ENCODE results near the gene MAGI2.
"Not testable (repeated sequence)": the region's sequence is repeated elsewhere in the genome, so short reads cannot be mapped to it uniquely, and the experiment has no call there.

The MAGI2 gene

DNA sequence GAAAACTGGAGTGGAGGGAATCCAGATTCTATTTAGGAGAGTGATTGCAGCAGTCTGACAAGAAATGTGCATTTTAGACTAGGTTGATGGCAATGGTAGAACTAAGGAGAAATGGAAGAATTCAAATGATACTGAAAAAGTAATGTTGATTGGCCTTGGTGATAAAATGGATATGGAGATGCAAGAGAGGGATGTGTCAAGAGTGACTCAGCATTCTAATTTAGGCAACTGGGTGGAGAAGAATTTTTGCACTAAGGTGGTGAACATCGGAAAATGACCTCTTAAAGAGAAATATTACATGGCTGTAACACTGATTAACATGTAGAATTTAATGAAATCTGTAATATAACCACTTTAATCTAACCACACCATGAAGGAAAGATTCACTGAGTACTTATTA is 848.3 kb downstream of the MAGI2 start:
- no peak for DNase-seq

DNA sequence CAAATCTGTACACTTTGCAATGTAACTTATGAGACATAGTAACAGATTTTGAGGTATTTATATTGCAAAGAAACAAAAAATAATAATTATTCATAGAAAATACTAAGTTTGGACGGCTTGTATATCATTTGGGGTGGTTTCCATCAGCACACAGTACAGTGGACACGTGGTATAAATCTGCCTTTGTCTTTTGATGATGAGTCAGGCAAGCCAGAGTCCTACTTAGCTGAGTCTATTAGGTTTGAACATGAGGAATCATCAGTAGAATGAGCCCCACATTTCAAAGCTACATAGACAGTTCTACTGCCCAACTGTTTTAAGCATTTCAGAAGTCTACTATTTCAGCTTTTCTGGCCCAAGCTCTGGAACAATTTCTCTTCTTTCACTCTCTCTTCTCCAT is 851.7 kb downstream of the MAGI2 start:
- no peak for DNase-seq

DNA sequence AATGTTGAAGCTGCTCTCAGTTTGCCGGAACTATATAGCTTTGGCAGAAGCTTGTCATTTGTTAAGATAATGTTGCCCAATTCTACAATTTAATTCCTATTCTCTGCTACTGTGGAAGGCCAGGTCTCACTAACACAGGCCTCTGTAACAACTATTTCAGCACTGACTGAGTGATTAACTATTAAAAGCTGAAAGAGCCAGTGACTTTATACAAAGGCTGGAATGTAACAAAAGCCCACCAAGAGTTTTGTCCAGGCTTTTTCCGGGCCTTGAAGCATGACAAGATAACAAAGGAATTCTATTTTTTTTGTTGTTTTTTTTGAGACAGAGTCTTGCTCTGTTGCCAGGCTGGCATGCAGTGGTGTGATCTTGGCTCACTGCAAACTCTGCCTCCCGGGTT is 859.3 kb downstream of the MAGI2 start:
- DNase-seq = no peak

DNA sequence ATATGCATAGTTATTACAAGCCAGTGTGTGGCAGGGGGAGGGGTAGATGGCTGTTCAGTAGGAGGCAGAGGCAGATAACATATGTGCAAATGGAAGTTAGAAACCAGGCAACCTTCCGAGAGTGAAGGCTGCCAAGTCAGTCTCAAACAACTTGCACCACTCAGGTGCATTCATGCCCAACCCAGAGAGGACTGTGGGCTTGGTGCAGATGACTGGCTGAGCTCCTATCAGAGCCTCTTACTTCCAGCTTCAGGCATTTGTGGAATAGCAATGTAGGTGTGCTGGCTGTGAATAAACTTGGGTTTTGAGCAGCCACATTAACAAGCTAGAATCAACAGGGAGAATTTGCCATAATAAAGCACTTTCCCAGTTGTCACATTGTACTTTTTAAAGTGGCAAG is 865.1 kb downstream of the MAGI2 start:
- DNase-seq = no peak

DNA sequence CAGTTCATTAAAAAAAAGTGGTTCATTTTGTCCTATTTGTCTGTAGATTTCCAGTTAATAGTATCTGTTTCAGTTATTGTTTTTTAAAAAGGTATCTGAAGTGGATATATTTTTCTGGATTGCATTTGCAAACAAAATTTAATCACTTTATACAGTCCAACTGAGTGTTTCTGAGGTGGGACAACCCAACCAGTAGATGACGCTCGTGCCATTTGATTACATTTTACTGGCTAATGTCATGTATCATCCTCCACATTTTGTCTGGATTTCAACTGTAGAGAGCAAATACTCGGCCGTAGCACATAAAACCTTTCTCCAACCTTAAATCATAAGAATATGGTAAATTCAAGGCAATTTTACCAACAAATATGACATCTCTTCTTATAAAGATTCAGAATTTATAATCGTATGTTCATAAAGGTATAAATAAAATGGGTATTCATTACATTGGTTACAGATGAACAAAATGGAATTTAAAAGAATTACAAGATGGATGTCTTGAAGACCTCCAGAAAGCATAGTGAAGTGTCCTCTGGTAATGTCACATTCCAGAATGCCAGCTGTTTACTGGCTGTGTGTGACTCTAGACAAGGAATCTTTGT is 865.9 kb downstream of the MAGI2 start:
- no peak for DNase-seq

DNA sequence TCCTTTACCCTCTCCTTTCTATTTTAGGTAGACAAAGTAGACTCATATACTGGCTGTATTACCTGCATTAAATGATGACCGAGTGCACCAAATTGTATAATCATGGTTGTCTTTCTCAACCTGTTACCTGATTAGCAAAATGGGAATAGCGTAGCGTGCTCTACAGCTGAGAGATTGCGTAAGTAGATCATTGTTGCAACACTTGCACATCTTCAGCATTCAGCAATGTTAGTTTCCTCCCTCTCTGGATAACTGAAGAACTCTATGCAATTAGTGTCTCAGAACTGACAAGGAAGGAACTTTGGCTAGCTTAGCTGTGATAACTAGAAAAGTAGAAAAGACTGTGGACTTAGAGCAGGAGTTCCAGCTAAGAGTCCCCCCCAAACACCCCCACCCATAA is 867.5 kb downstream of the MAGI2 start:
- DNase-seq = no peak

DNA sequence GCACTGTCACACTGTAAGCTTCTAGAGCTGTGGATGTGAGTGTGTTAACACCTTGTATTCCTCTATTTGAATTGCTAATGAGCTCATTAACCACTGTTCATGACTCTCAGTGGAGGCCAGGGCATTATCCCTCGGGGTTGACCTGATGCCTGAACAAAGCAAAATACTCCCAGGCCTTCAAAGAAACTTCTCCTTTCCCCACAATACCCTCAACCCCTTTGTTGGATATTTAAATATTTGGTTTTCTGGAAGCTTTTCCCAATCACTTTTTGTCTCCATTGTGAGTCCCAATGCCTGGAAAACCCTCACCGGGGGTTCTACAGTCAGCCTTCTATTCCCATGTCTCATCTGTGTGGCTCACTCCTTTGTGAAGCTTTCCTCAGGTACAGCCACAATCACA is 874.8 kb downstream of the MAGI2 start:
- no peak for DNase-seq

DNA sequence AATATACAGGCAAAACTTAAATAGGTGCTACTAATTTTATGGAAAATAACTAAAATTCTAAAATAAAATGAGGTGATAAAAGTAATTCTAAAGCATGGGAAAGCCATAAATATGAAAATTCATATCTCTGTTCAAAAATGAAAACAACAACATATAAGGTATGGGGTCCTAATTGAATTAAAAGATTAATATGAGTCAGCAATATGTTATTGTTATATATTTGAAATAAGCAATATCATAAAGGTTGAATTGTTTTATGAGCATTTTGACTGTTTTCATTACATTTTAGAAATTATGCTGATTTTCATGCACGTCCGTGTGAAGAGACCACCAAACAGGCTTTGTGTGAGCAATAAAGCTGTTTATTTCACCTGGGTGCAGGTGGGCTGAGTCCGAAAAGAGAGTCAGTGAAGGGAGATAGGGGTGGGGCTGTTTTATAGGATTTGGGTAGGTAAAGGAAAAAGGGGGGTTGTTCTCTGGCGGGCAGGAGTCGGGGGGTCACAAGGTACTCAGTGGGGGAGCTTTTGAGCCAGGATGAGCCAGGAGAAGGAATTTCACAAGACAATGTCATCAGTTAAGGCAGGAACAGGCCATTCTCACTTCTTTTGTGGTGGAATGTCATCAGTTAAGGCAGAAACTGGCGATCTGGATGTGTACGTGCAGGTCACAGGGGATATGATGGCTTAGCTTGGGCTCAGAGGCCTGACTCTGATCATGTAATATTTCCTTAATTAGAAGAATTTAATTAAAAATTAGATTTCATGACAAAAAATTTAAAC is 876.1 kb downstream of the MAGI2 start:
- DNase-seq = not testable (repeated sequence)

DNA sequence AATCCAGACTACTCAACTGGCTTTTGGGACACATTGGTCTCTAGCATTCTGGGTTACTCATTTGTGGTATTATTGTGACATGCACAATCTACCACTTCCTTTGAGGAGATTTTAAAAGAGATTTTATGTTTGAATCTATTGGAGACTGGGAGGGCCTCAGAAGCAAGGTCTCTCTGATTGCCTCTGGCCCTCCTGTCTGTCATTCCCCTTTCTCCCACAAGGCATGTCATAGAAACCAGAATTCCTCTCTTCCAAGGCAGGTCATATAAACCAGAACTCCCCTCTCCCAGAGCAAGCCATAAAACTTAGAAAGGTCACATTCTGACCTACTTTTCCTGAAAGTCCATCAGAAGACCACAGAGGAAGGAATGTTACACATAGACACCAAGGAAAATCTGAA is 877.2 kb downstream of the MAGI2 start:
- DNase-seq = no peak

DNA sequence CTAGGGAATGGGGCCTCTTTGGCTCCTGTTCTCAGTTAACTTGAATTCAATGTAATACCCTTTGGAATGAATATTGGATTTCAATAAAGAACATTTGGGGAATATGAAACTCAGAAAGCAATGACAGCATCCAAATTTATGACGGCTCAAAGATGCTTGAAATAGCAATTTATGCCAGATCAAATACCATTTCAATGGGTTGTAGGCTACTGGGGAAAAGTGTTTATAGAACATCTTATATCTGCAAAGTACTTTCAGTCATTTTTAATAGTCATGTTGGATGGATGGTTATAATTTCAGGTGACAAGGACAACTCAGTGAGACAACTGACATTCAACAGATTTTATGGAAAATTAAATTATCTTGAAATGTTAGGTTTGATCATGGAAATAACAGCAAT is 882.2 kb downstream of the MAGI2 start:
- DNase-seq = no peak

DNA sequence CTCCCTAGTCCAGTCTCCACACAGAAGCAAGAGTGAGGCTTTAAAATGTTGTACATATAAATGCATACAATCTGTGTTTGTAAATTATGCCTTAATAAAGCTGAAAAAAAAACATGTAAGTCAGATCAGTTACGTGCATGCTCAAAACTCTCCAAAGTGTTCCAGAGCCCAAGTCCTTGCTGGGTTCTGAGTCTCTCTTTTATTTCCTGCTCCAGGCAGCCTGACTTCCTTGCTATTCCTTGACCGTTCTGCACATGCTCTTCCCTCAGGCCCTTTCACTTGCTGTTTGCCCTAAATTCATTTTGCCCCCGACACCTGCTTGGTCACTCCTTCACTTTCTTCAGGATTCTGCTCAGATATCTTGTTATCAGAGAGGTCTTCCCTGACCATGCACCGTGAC is 884.8 kb downstream of the MAGI2 start:
- DNase-seq = no peak

DNA sequence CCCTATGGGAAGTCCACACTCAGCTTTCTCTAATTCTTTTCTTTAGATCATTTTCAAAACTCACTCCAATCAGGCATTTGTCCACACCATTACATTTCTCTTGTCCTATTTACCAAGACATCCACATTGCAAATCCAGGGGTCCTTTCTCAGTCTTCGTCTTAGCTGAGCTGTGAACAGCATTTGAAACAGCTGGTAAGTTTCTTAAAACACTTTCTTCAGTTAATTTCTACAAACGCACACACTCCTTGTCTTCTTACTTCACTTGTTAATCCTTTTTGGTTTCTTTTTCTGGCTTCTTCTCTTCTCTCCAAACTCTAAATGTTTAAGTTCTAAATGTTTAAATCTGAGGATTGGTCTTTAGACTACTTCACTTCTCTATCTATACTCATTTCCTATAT is 885.6 kb downstream of the MAGI2 start:
- no peak for DNase-seq

DNA sequence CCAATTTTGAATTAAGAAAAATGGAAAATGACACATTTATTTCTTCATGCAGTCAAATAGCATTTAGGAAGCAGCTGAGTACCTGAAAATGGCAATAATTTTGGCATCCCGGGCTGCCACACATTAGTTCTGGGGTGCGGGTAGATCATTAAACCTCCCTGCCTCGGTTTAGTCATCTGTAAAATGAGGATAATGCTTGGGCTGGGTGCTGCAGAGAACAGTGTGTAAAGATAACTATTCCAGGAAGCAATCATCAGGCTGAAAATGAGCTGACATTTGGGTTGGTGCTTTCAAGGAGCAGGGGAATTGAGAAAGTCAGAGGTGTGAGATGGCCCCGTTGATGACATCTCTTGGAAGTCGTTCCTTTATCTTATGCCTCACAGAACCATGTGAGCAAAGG is 887.7 kb downstream of the MAGI2 start:
- no peak for DNase-seq

DNA sequence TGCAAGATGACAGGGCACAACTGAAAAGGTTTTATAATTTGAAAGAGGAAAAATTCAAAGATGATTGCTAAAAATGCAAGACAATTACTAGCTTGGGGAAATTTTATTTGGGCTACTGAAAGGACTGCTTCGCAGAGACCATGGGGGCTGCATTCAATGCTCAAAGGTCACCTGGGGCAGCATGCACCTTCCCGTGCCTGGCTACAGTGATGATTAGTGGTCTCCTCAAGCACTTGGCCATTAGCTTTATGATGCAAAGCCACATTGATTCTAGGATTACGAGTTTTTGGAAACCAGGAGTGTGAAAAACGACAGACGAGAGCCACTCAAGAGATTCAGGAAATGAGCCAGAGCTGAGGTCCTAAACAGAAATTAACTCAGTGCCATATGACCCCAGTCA is 890.3 kb downstream of the MAGI2 start:
- DNase-seq = no peak

DNA sequence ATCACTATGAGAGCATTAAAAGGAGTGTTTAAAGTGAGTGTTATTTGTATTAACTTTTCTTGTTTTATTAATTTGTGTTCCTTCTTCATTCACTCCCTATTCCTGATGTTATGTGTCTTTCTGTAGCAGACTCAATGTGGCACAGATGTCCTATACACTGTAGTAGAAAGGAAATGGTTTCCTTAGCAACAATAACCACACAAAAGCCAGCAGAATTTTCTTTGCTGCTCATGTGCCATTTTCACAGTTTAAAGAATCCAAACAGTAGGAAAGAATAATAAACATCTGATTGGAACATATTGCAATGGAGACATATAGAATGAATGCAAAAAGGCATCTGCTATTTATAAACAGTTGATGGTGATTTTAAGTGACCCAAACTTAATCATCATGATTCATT is 891.3 kb downstream of the MAGI2 start:
- no peak for DNase-seq

DNA sequence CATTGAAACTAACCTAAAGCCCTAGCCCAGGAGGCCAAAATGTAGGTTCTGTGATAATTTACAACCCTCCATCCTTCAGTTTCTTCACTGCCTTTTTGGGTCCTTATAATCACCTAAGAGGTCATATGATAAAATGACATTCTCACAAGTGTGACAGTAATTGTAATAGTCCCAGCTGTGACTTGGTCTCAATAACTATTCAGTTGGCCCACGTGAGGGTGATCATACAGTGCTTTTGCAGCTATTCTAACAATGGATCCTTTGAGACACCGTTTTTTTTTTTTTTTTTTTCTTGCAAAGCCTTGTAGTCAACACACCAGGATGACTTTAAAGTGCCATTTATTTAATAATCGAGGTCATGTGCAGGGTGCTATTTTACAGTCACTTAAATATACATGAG is 894.9 kb downstream of the MAGI2 start:
- DNase-seq = no peak

DNA sequence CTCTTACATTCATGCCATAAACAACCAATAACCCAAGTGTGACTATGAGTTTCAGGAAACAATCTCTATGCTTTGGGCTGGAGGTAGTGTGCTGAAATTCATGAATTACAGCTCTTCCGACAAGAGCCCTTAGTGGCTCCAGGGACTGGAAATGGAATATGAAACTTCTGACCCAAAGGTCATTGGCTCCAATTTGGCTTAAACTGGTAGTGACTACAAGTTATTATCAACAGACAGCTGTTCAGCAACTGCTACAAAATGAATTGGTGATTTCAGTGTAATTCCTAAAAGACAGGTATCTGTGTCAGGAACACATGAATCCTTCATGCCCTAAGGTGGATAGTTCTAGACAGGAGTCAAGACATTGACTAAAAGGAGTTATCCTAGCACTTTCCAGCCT is 909.5 kb downstream of the MAGI2 start:
- no peak for DNase-seq

DNA sequence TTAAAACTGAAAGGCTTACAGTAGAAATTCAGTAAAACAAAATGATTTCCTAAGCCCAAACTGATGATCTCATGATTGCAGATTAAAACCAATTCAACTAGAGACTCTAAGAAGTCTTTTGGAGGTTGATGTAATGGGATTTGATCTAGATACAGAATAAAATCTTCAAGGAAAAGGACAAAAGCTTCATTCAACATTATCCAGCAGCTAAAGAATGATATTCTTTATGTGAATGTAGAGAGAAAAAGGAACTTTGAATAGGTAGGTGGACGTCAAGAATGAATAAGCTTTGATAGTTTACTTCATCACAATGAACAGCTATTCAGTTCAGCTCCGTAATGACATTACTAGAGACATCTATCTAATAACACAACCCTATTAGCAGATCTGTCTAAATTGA is 910.5 kb downstream of the MAGI2 start:
- DNase-seq = no peak

DNA sequence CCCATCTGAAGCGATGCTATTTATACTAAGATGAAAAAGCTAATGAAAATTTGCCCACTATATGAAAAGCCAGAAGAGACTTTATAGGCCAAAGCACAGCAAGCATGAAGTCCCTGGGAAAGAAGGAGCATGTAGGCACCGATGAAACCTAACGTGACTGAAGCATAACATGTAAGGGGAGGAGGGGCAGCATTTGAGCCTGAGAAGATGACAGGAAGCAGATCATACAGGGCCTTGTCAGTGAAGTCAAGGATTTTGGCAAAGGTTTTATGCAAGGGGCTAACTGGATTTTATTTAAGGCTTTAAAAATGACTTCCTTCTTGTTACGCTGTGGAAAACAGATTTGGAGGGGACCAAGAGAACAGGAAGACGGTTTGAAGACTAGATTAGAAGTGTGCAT is 910.9 kb downstream of the MAGI2 start:
- no peak for DNase-seq

DNA sequence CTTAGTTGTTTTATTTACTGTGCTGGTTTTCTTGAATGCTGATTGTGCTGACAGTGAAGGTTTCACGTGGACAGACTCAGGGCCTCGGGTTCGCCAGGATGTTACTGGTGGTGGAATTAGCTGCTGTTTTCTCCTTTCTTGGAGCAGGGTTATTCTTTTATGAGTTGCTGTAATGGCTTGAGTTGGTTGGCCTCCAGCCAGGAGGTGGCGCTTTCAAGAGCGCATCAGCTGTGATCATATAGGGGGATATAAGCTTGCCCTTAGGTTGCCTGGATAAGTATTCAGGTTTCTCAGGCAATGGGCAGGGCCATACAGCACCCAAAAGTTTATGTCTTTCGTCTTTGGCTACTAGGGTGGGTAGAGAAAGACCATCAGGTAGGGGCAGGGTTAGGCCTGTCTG is 913.6 kb downstream of the MAGI2 start:
- DNase-seq = no peak

DNA sequence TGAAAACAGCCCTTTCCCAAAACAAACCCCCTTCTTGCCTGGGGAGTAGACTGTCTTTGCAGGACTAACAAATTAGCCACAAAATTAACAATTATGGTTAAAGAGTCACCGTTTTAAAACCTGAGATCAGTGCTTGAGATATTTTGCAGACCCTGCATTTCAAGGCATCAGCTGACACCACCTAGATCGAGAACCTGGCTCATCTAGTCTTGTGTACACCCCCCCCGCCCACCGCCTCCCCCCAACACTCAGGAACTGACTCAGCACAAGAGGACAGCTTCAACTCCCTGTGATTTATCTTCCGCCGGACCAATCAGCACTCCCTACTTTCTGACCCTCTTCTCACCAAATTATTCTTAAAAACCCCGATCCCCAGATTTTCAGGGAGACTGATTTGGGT is 917.8 kb downstream of the MAGI2 start:
- no peak for DNase-seq

DNA sequence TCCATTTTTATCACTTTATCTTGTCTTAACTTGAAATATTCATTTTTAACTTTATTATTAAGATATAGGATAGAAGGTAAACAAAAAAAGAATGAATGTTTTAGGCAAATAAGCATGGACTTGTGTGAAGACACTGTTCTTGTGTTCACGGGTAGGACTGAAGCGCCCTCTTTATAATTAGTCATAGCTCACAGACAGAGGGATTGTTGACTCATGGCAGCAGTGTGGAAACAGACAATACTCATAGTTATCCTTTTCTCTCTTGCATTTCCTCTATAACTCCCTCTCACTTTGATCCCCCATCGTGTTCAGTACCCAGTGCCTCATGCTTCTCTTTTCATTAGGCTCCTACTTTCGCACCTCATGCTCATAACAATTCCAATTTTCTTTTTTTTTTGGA is 923.1 kb downstream of the MAGI2 start:
- DNase-seq = no peak

DNA sequence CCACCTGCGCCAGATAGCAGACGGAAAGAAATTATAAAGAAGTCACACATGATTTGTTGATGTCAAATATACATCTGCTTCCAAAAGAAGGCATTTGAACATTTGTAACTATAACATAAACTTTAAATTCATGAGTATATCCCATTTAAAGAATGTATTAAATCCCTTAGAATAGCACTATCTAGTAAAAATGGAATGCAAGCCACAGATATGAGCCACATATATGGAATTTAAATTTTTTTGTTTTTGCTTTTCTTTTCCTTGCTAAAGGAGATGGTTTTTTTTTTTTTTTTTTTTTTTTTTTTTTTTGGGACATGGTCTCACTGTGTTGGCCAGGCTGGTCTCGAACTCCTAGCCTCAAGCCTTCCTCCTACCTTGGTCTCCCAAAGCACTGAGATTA is 924.1 kb downstream of the MAGI2 start:
- DNase-seq = no peak

DNA sequence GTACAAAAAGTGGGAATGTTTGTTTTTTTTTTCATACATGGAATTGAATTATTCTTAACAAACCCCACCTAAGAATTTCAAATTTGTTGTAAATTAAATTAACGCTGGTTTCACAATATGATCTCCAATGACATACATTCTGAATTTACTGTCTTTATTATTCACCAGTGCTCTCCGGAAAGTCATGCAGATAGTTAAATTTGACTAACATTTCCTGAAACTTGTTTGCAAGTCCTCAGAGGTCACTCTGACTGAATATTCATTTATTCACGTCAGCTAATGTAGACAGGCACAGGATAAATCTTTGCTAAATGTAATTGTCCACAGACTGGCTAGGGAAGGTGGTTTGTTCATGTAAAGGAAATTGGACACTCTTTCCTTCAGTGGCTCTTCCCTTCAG is 924.5 kb downstream of the MAGI2 start:
- DNase-seq = no peak

DNA sequence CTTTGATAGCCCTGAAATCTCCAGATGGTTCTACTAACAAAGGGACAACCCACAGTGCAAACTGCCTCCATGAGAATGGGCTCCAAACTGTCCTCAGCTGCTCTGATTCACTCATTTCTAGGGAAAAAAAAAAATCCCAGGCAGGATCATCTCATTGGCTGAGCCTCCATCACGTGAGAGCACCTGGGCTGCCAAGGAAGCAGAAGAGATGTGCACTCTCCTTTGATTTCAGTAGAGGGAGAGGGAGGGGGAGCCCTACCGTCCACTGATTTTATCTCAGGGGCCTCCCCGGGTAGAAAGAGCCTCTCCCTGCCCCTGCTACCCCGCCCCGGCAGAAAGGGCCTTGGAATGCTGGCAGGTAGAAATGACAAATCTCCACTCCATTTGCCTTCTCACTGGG is 929.5 kb downstream of the MAGI2 start:
- DNase-seq = no peak

Measured in CD4-positive, alpha-beta T cell treated with Interleukin-12 subunit alpha and Interleukin-12 subunit beta, for 1 hour (primary cell).